ENCODE results near the gene RAB40B. TPM values are rescaled to one million over a fixed set of nuclear protein-coding genes. Genes with fewer than 3 reads are reported as not detected.

RAB40B gene
- total and polyA plus RNA-seq, 2 of the 4 experiments (the other 2 are of a cell fraction) = 14.9 to 20.0 TPM

- H3K18ac ChIP-seq (ENCODE audit: low read depth, low read length) = no peak overlapping the region
- no peak for TF ChIP-seq MXI1 (IDR thresholded peaks at IDR 0.05; ENCODE audit: borderline replicate concordance, low read depth, low read length)
- TF ChIP-seq RAD21 (IDR thresholded peaks at IDR 0.05; ENCODE audit: low read length) = no peak
- TF ChIP-seq MAZ (IDR thresholded peaks at IDR 0.05; ENCODE audit: borderline replicate concordance, low read depth, low read length) = no peak
- TF ChIP-seq CEBPB (IDR thresholded peaks at IDR 0.05; ENCODE audit: low read depth, low read length) = no peak
- TF ChIP-seq ELK1 (IDR thresholded peaks at IDR 0.05; ENCODE audit: borderline replicate concordance, low read depth, low read length) = no peak
- TF ChIP-seq RFX5 (IDR thresholded peaks at IDR 0.05; ENCODE audit: low read depth, low read length) = no peak
- TF ChIP-seq USF2 (IDR thresholded peaks at IDR 0.05; ENCODE audit: low read depth, low read length) = no peak
- no peak for TF ChIP-seq POLR2A (IDR thresholded peaks at IDR 0.05; ENCODE audit: low read depth, low read length)
- TF ChIP-seq SMC3 (IDR thresholded peaks at IDR 0.05; ENCODE audit: low read depth, low read length) = no peak
- TF ChIP-seq MAFK (IDR thresholded peaks at IDR 0.05; ENCODE audit: low read depth, low read length) = no peak
- TF ChIP-seq NFE2L2 (IDR thresholded peaks at IDR 0.05; ENCODE audit: low read depth, low read length) = no peak
- TF ChIP-seq BHLHE40 (IDR thresholded peaks at IDR 0.05; ENCODE audit: low read depth, low read length) = no peak
- TF ChIP-seq CTCF (conservative IDR thresholded peaks at IDR 0.05; ENCODE audit: low read depth, low read length) = no peak
- dilution Hi-C loops (cut with HindIII; ENCODE audit: low sequenced_read_pairs, unreplicated experiment) (no loop called here), intact Hi-C loops (cut with micrococcal nuclease) (no loop called here), in situ Hi-C loops (cut with MboI; ENCODE audit: low sequenced_read_pairs) (no loop called here)
- H3K79me1 ChIP-seq (ENCODE audit: low read depth in 1 of 2, low read length in 2 of 2) = peaks cover 41 to 69% of the 10 kb centered on the region in 2 experiments
- no peak; the same call in 1 of the 2 replicates for ATAC-seq (ENCODE audit: low read depth)
- no peak overlapping the region for H3K27ac ChIP-seq (ENCODE audit: insufficient read depth, low read length)
- no peak overlapping the region for H3K4me3 ChIP-seq (ENCODE audit: insufficient read depth, low read depth, low read length)
- POLR2A ChIA-PET (ENCODE audit: unreplicated experiment) = no interaction called here
- no peak overlapping the region for H2AFZ ChIP-seq (replicated peaks; ENCODE audit: low read length, poor library complexity)
- H3K9me1 ChIP-seq (ENCODE audit: insufficient read depth, low read length) = peaks cover 6% of the 10 kb centered on the region; the same call in 1 of the 2 replicates
- no peak overlapping the region for H3K4me2 ChIP-seq (ENCODE audit: low read depth, low read length)
- no peaks in the 10 kb centered on the region for H3K9me3 ChIP-seq (ENCODE audit: control insufficient read depth, insufficient read depth, low read length)
- H2AK5ac ChIP-seq (ENCODE audit: low read depth, low read length) = no peak overlapping the region
- no peak overlapping the region for H3K9ac ChIP-seq (ENCODE audit: low read depth, low read length)
- no peak overlapping the region for H2BK5ac ChIP-seq (ENCODE audit: low read depth, low read length, poor library complexity, severe bottlenecking)
- H2BK120ac ChIP-seq (ENCODE audit: low read depth, low read length) = no peak overlapping the region
- H3K36me3 ChIP-seq (ENCODE audit: control insufficient read depth, insufficient read depth, low read length) = peaks cover 47% of the 10 kb centered on the region
- no peak overlapping the region for H4K5ac ChIP-seq (ENCODE audit: low read depth, low read length)
- no peak overlapping the region for H2BK15ac ChIP-seq (ENCODE audit: low read depth, low read length)
- H2AK9ac ChIP-seq (replicated peaks; ENCODE audit: low read depth, low read length, poor library complexity) = peak overlapping the region; percentile 13
- H3K4me1 ChIP-seq (ENCODE audit: control insufficient read depth, insufficient read depth, low read length) = peaks cover 1% of the 10 kb centered on the region; the same call in 1 of the 2 replicates
- H3K56ac ChIP-seq (ENCODE audit: extremely low read depth, insufficient read depth, low read length) = no peak overlapping the region
- H4K91ac ChIP-seq (ENCODE audit: insufficient read depth, low read depth, low read length) = no peak overlapping the region
- BruUV-seq (replicated peaks) = no TSS peak
- no peak overlapping the region for H2BK20ac ChIP-seq (ENCODE audit: low read depth, low read length)
- CTCF ChIA-PET = no interaction called here
- no peak overlapping the region for H4K8ac ChIP-seq (ENCODE audit: low read depth in 2 of 2, low read length in 2 of 2)
- WGBS, 2 experiments (ENCODE audit: extremely low coverage in 2 of 2, insufficient read length in 1 of 2) = 100% methylated on average over 2 of the region's 14 CpGs; no CpG with 5 or more reads in 1 of the 2 experiments
- H3K4ac ChIP-seq (ENCODE audit: low read depth, low read length) = no peak overlapping the region
- no peak overlapping the region for H3K23ac ChIP-seq (ENCODE audit: low read depth, low read length)
- no peaks in the 10 kb centered on the region for H3K27me3 ChIP-seq (ENCODE audit: control insufficient read depth, insufficient read depth, low read length)
- H3K14ac ChIP-seq (replicated peaks; ENCODE audit: low read depth, low read length) = no peak overlapping the region
- no peak for DNase-seq
- peaks cover 81% of the 10 kb centered on the region for H4K20me1 ChIP-seq (ENCODE audit: insufficient read depth, low read length)
Measured at GRCh38 chr17:82639628-82640027, 58.9 kb downstream of the RAB40B start.
